HG03280 (cell line): ENCODE data around the gene CIRBP.

ENCODE experiments used
- ATAC-seq: cut with Tn5 transposase; IDR thresholded peaks from one replicate; pipeline ENCODE4 v1.9.1; 2021; ENCODE audit warnings: mild to moderate bottlenecking, moderate library complexity; ENCODE audit not compliant: unreplicated experiment

The CIRBP gene

DNA sequence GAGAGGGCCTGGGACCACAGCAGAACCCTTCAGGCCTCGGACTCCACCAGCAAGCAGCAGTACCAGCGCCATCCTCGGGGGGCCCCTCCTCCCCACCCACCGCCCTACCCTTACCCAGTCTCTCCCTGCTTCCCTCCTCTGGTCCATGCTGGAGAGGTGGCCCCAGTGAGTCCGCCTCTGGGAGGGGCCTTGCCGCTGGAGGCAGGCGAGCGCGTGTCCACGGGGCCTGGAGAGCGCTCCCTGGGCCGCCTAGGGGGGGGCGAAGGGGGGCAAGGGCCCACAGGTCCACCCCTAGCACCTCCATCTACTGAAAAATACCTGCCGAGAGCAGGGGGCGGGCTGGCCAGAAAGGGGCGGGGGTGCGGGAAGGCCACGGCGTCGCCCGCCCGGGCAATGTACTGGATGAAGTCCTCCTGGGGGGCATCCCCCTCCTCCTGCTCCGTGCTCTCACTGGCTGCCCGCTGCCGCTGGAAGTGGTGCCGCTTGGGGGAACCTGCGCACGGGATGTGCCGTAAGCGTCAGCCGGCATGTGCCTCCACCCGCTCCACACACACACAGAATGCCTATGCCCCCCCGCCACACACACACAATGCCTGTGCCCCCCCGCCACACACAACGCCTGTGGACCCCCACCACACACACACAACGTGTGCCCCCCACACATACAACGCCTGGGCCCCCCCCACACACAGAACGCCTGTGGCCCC, 38.2 kb upstream of the CIRBP start:
- ATAC-seq: no peak

DNA sequence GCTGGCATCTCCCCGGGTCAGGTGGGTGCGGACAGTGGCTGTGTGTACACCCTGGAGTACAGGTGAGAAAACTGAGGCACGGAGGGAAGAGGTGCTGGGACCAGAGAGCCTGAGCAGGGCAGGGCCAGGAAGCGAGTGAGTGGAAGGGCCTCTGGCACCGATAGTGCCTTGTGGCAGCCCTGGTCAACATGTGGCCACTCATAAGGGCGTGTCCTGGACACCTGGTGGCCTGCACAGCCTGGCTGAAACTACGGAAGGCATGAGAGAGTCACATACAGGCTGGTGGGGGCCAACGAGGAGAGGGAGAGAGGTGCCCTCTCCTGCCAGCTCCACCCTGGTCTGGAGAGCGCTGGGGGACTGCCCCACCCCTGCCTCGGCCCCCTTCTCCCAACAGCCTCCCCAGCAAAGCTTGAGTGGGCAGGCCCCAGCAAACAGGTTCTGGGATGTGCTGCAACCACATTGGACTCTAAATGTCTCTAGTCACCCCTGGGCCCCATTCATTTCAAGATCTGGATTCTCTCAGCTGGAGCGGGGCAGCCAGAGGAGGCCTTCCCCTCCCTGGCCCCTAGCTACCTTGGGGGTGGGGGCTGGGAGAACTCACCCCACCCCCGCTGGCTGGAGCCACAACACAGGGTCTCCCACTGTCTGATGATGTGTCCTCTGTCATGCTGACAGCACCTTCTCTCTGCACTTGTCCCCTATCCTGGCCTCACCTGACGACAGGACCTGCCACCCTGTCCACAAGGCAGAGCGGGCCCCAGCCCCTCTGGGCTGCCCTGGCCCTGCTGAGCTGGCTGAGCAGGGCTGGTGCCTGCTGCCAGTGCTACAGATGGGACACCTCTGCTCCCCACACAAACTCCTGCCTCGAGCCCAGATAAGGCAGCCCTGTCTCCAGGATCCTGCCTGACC, 37.1 kb upstream of the CIRBP start:
- ATAC-seq: no peak

DNA sequence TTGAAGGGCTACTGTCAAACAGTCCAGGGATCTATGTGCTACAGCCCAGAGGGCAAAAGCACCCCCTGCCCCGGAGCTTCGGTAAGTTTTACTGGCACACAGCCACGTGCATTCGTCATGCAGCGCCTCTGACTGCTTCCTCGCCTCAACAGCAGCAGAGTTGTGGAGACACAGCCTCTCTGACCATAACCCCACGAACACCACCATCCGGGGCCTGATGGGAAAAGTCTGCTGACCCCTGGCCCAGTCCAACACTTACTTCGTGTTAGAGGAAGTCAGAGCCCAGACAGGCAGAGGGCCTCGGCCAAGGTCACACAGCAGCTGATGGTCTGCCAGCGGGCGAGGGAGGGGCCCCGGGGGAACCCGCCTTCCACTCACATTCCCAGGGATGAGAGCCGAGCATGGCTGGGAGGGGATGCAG, 36.5 kb upstream of the CIRBP start:
- ATAC-seq: no peak

DNA sequence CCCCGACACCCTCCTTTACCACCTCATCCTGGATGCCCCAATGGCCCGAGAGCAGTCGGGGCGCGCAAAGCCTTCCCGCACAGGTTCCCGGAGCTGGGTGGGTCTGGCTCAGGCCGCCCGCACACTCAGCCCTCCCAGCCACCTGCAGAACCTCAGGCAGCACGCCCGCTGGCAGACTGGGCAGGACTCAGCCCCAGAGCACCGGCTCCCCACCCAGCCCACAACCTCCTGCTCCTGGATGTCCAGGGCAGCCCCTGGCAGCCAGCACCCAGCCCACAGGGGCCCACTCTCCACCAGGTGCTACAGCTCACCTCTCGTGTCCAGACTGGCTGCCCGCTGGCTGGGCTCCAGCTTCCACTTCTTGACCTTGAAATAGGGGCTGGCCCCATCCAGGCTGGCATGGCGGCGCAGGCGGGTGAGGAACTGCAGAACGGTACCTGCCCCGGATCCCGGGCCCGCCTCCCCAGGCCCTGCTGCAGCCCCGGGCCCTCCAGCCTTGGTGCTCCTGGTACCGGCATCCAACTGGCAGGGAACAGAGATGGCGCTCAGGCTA, 35.9 kb upstream of the CIRBP start:
- ATAC-seq: no peak

DNA sequence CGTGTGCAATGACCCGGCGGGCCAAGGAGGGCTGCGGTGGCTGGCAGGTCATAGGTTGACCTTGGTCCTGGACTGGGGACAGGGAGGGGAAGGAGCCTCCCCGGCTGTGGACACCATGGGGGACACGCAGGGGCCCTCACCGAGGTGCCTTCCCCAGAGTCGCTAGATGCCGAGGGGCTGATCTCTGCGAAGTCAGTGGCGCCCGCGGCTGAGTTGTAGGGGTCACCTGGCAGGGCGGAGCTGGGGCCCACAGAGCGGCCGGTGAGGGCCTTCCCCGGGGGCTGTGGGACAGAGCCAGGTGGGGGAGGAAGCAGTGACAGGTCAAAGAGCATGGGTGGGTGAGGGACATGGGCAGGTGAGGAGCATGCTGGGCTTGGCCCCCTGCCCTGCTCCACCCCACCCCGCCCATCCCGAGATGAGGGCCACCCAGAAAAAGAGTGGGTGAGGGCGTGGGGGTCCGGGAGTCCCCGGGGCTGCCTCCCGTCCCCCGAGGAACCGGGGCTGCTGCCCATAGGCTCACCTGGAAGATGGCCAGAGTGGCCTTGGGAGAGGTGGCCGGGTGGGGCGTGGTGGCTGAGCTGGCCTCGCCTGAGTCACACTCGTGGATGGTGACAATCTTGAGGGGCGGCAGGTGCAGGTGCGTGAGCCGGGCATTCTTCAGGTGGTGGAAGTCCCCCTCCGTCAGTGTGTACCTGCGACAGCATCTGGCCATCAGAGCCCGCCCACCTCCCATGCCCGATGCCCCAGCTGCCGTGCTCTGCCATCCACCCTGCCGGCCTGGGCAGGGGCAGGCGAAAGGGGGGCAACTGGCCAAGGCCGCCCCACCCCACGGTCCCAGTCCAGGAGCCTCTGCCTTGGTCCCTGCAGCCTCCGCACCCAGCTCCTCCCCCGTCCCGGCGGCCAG, 34.8 kb upstream of the CIRBP start:
- ATAC-seq: no peak

DNA sequence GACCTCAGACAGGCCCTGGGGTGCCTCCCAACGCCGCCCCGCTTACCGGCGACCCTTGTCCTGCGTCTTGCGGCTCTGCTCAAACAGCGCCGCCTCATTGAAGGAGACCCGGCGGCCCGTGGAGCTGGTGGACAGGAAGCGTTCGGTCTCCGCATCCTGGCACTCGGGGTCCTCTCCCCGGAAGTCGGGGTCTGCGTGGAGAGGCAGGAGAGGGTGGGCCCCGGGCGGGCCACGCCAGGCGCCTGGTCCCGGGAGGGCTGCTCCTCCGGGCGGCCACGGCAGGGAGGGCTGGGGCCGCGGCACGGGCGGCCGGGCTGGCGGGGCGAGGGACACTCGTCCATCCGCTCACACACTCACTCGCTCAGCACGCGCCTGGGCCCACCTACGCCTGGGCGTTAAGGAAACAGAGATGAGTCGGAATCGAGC, 34.2 kb upstream of the CIRBP start:
- no peak for ATAC-seq

DNA sequence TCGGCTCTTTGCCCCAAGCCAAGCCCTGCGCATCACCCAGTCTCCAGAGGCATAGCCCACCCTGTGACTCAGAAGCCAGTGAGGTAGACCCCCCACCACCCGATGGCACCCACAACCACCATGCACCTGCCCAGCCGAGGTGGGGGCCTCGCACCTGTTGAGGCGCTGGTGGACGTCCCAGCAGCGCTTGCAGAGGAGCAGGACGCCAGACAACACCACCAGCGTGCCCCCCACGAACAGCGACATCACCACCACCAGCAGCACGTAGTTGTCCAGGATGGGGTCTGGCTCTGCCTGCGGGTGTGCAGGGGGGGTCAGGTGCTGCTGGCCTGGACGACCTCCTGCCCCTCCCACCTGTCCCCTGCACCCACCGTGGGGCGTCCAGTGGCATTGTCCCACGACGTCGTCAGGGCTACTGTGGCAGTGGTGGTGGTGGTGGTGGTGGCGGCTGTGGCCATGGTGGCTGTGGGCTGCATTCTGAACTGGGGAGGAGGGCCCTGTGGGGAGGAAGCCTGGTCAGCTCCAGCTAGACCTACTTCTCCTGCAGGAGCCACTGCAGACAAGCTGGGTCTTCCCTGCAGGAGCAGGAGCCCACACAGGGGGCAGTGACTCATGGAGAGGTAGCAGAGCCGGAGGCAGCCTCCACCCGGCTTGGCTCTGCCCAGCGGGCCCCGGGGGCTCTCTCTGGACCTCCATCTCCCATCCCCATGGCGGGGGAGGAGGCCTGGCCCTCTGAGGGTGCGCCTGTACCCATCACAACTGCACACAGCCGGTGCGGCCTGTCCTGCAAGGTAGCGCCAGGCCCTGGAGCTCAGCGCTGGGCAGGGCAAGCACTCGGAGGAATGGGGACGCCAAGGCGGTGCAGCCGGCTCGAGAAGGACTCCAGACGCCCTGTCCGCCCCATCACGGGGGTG, 33.2 kb upstream of the CIRBP start:
- ATAC-seq: no peak

DNA sequence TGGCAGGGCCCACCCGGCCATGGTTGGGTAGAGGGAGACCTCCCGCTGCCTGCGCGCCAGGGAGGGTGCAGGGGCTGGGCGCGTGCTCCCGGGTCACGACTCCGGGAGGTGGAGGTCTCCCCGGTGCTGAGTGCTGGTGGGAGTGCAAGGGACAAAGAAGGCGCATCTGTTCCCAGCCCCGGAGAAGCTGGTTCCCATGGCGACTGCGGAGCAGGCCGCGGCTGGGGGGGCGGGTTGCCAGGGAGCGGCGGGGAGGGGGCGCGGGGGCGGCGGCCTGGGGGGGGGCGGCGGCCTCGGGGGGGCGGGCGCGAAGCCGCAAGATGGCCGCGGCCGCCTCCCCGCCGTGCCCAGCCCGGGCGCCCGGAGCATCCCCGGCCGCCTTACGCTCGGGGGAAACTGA, 32.6 kb upstream of the CIRBP start:
- ATAC-seq: no peak

DNA sequence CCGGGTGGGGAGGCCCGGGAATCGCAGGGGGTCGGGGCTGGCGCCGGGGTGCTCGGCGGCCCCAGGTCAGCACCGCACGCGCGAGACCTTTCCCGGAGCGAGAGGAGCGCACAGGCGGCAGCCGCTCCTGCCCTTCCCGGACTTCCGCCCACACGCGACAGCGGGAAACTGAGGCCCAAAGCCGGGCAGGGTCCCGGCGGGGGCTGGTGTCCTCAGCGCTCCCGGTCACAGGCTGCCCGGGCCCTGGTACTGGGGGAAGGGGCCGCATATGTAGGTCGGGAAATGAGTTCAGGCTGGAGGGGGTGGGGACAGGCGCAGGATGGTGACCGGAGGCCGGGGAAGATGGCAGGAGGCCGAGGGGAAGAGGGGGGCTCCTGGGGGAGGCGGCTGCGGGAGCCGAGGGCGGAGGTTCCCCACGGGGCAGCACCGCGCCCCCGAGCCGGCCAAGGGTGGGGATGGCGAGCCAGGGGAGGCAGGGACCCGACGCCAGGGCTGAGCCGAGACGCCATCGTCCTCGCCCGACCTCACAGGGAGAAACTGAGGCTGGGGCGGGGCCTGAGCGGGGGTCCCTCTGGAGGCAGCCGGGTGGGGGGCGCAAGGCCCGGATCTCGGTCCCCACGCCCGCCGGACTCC, 32.0 kb upstream of the CIRBP start:
- ATAC-seq: no peak

DNA sequence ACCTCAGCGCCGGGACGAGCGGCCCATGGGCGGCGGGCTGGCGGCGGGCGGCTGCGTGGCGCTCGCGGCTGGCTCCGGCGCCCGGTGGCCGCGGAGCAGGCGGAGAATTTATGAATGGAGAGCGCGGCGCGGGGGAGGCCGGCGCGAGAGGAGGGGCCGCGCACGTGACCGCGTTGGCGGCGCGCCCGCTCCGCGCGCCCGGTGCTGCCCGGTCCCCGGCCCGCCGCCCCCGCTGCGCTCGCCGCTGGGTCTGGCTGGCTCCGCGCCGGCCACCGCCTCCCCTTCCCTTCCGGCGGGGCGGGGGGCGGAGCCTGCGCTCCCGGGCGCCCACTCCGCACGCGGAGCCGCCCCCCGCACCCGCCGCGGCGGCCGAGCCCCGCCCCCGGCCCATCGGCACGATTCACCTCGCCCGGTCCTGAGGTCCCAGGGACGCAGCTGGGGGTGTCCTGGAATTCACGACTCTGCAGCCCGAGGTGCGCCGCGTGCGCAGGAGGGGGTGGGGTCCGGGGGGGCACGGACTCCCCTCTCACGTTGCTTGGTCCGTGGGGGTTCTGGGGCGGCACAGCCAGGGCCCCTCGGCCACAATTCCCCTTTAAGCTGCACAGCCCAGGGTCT, 31.3 kb upstream of the CIRBP start, which contains the start of gene CBARP:
Gene CBARP (minus strand): TSS at position 252 of the 615 bp plus-strand sequence. CDS start 1,905 bp downstream, outside the sequence.
- no peak for ATAC-seq

DNA sequence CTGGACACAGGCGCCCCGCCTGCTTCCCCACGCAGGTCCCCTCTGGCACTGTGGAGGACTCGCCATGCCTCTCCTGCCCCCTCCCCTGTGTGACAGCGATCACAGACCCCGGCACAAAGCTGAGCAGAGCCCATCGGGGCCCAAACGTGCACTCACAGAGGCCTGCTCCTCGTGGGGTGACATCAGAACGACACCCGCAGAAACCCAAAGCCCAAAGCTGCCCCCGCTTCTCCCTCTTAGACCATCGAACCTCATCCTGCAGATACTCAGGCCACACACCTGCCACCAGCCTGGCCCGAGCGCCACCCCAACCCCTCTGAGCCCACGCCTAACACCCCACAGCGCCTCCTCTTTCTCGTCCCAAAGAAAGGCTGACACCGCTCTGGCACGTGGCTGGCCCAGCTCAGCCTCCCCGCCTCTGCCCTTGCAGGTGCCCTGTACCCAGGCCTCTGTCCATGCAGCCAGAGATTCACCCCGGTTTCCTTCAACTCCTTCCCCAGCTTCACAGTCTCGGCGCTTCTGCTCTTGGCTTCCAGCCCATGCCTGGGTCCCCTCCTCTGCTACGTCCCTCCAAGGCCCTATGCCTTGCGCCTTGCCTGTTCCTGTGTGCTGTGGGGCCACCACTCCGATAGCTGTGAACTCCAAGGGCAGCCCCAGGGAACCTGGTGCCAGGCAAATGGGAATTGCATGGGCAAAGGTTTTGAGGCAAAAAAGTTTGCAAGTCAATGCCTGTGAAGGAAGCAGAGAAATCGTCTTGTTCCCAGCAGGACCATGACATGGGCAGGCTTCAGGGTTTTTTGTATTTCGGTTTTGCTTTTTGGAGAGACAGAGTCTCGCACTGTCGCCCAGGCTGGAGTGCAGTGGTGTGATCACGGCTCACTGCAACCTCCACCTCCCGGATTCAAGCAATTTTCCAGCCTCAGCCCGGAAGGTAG, 30.5 kb upstream of the CIRBP start:
- no peak for ATAC-seq

DNA sequence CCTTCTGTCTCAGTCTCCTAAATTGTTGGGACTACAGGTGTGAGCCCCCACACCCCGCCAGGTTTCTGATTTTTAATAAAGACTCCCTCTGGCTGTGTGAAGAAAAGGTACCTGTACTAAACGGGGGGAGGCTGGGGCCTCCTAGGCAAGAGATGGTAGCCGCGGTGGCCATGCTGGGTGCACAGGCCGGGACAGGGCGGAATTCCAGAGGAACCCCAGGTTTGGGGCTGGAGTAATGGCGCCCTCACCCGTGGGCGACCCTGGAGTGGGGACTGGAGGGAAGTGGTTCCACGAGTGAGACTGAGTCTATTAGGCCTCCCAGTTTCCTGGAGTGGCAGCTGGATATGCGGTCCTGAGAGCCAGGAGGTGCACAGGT, 29.7 kb upstream of the CIRBP start:
- no peak for ATAC-seq

DNA sequence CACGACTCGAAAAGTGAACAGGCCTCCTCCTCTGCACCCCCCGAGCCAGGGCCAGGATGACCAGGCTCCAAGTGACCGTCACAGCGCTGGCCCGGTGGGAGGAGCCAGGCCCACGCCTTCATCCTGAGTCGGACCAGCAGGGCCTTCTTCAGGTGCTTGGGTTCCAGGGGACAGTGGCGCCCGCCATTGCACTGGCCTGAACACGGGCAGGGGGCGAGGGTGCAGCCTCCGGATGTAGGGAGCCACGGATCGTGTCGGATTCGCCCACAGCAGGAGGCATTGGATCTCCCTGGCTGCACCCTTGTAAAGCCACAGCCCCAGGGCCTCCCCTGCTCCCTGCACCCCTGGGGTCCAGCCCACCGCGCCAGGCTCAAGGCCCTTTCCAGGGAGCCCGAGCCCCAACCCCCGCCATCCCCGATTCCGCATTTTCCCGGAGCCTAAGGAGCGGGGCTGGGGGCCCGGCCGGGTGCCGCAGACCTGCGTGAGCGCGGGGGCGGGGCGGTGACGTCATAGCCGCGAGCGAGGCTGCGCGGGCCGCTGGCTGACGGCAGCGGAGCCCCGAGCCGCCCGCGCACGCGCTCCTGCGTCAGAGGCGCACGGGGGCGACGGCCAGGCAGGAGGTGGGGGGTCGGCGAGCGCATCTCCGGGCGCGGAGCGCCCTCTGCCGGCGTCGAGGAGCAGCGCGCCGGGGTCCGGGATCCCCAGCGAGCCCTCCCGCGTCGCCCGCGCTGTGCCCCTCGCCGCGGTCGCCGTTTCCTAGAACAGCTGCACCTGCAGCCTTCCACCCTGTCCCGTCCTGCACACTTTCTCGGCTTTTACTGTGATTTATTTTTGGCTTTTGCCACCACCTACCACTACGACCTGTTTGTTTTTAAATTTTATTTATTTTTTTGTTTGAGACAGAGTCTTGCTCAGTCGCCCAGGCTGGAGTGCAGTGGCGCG, 29.1 kb upstream of the CIRBP start:
- ATAC-seq: no peak

DNA sequence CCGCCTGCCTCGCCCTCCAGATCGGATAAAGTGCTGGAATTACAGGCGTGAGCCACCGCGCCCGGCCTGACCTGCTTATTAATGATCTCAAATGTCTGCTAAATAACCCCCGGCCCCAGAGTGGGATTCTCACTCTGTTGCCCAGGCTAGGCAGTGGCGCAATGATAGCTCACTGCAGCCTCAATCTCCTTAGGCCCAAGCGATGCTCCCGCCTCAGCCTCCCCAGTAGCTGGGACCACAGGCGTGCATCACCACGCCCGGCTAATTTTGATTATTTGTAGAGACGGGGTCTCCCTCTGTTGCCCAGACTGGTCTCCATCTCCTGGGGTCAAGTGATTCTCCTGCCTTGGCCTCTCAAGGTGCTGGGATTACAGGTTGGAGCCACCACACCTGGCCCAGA, 28.2 kb upstream of the CIRBP start:
- no peak for ATAC-seq

DNA sequence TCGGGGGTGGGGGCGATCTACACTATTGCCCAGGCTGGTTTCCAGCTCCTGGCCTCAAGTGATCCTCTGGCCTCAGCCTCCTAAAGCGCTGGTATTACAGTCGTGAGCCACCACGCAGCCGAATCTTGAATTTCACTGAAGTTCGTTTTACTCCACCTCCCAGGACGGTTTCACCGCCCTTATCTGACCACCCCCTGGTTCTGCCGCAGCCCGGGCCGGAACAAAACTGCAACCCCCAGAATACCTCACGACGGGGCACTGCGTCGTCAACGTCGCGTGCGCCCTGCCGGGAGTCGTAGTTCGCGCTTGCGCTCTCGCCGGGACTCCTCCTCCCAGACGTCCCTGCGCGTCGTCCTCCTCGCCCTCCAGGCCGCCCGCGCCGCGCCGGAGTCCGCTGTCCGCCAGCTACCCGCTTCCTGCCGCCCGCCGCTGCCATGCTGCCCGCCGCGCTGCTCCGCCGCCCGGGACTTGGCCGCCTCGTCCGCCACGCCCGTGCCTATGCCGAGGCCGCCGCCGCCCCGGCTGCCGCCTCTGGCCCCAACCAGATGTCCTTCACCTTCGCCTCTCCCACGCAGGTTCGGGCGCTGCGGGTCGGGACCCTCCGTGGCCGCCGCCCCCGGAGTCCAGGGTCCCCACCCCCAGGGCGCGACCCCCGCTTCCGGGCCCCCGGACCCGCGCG, 27.6 kb upstream of the CIRBP start, which contains the start of gene ATP5F1D:
Gene ATP5F1D (plus strand): TSS at position 335 of the 679 bp plus-strand sequence. CDS start 100 bp downstream, at position 435.
- ATAC-seq: peak; percentile 56
